GM21619 (cell line): ENCODE data around the gene NKD1.

Source experiments
- ATAC-seq: cut with Tn5 transposase; IDR thresholded peaks from one replicate; pipeline ENCODE4 v1.9.1; 2021; ENCODE audit not compliant: unreplicated experiment

Gene NKD1

DNA sequence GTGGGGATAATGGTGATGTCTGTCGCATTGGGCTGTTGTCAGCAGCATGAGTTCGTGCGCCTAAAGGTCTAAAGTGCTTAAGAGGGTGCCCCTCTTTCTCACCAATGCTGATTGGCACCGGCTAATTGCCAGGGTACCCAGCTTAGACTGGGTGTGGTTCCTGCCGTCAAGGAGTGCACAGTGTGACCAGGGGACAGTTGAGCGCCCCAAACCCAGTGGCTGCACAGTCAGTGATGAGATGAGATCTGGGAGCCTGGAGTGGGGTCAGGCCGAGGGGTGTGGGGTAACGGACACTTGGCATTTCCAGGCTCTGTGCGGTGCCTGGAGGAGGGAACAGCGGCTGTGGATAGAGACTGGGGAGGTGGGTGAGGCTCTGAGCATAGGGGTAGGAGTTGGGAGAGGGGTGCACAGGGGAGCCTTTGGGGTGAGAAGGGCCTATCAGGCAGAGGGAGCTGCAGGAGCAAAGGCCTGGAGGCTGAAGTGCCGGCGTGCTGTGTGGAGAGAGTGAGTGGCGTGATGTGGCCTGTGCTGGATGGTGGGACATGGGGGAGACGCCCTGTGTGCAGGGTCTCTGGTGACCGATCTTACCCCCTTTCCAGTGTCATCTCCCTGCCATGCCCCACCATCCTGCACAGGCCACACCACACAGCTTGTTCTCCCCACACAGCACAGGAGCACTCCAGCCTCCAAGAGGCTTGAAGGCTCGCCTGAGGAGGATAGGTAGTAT is 74.6 kb downstream of the NKD1 start:
- no peak for ATAC-seq

DNA sequence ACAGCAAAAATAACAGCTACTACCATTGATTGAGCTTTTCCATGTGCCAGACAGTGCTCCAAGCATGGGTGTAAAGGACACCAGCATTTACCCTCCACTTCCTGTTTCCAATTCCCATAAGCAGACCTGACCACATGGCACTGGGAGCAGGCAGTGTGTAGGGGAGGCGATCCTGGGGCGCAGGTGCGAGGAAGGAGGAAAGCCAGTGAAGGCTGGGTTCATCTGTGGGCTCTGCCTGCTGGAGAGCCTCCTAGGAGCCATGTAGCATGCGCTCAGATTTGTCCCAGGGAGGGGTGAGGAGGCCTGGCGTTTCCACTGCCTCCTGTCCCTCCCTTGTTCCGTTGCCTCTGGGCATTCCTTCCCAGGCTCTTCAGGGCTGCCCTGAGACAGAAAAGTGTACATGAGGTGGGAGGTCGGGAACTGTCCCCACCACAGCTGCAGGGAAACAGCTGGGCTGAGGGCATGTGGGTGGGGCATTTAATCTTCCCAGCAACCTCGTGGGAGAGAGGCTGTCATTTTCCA is 76.3 kb downstream of the NKD1 start:
- no peak for ATAC-seq

DNA sequence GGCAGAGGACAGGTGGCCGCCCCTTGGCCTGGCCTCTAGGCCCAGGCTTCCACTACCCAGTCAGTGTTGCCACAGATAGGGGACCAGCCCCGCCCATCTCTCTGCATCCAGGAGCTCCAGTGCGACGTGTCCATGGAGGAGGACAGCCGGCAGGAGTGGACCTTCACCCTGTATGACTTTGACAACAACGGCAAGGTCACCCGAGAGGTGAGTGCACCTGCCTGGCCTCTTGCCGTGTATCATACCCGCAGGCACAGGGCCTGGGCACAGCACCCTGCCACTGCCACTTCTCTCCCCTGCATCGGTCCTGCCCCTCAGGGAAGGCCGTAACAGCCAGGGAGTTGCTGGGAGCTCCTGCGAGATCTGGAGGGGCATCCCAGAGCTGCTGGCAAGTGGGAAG is 77.2 kb downstream of the NKD1 start:
- no peak for ATAC-seq

DNA sequence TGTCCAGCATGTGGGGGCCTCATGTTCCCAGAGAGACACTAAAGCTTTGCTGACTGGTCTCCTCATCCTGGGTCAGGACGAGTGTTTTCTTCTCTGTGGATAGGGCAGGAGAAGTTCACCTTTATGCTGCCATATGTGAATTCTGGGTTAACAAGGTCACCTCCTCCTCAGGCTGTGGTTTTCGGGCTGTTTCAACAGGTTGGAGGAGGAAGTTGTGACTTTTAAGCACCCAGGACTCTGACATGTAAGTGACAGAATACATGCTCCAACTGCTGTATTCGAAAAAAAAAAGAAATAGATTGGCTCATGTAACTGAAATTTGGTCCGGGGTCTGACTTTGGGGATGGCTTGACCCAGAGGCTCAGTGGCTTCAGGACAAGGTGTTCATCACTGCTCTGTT is 78.7 kb downstream of the NKD1 start:
- ATAC-seq: no peak

DNA sequence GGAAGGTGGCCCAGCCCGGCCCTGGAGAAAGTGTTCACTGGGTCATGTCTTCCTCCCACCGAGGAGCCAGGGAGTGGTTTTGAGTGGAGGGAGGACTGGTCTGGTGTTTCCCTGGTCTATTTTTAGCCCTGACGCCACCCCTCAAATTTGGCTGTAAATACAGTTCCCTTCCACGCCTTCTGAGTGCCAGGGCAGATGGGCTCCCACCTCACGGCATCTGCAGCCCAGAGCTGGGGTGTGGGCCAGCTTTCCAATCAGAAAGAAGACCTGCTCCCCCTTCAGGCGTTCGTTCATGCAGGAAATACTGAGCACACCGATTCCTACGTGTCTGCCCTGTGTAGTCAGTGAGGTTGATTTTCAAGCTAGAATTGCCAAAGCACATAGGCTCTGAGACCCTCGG is 79.2 kb downstream of the NKD1 start:
- ATAC-seq: no peak

DNA sequence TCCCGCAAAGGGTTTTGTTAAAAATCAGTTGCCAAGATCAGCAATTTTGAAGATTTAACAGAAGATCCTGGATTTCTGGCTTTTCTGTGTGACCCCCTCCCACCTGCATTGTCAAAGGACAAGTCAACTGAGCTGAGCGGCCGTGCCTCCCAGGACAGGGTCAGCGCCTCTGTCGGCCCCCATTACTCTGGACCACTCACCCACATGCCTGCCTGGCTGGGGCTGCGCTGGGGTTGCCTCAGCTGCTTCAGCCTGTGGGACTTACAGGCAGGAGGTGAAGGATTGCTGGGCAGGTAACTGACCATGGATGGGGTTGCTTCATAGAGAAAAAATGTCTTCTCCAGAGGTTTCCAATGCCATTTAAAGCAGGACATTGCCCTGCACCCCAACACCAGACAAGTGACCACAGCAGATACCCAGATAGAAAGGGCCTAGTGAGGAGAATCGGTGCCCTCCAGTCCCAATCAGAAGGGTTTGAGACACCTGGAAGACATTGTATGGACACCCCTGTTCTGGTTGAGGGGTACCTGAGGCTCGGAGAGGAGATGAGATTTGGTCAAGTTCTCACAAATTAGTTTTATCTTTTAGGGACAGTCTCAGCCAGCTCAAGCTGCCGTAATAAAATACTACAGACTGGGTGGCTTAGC is 80.1 kb downstream of the NKD1 start:
- ATAC-seq: no peak

DNA sequence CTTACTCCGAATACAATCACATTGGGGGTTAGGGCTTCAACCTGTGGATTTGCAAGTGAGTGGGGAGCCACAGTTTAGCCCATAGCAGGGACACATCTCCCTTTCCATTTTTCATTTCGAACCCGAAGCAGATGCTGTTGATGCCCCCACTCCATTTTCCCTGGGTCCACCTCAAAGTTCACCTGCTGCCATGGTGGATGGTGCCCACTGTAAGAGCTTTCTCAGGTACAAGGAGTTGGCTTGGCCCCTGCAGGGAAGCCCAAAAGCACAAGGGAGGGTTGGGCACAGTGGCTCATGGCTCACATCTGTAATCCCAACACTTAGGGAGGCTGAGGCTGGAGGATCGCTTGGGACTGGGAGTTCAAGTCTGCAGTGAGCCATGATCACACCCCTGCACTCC is 81.1 kb downstream of the NKD1 start:
- ATAC-seq: no peak

DNA sequence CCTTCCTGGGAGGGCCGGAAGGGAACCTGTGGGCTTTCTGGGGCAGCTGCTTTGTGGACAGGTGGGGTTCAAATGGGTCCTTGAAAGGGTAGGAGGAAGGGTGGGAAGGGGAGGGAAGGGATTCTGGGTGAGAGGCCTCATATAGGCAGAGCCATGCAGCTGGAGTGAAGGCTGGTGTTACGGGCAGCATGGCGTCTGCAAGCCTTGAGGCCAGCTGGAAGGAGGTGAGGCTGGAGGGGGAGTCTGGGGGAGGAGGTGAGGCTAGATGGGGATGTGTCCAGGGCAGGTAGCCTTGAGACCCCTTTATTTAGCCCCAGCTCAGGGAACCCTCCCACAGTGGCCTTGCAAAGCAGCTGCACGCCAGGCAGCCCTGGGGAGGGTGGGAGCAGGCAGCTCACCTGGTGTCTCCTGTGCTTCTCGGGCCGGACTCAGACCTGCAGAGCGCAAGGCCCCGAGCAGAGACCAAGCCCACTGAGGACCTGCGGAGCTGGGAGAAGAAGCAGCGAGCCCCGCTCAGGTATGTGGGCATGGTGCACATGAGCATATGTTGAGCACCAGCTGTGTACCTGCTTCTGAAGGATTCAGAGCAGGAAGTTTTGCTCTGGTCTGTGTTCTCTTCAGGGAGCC is 82.3 kb downstream of the NKD1 start:
- no peak for ATAC-seq

DNA sequence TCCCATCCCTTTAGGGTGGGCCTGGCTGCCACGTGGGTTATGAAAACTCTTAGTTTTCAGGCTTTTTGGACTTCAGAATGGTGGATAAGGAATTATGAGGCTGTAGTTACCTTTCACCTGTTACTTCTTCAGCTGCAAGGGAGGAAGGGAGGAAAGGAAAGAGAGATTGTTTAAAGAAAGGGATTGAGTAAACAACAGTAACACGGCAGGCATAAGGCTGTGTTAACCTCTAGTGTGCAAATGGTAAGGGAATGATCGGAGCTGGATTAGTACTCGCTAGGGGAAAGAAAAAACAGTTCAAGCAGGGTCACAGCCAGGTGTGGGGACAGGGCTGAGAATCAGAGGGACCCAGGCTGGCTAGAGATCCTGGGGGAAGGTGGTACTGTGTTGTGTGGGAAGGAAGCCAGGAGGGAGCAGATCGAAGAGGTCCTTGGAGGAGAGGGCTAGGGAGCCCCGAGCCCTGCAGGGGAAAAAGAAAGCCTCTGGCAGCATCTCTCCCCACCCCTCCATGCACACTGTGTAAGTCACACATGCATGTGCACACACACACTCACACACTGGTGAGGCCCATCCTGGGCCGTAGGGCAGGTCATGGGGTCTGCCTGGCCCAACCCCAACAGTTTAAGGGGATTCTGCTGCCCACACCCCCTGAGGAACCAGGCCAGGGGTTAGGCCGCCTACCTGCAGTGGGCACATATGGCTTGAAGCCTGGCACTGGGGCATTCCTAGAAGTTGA is 83.2 kb downstream of the NKD1 start:
- no peak for ATAC-seq

DNA sequence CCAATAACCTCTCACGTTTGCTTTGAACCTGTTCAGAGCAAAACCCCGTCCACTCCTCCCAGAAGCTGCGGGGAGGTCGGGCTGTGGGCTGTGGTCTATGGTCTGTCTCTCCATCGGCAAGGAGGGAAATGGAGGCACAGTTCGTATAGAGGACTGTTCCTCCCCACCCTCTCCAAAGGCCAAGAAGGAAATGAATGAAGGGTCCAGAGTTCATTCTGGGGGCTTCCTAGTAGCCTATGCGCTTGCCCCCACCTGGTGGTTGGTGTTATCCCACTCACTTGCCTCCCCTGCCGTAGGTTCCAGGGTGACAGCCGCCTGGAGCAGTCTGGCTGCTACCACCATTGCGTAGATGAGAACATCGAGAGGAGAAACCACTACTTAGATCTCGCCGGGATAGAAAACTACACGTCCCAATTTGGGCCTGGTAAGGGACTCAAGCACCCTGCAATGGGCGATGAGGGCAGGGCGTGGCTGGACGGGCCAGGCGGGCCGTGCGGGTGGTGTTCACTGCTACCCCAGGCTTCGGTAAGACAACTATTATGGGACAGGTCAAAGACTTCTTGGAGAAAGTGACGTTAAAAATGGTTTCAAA is 83.9 kb downstream of the NKD1 start:
- ATAC-seq: no peak

DNA sequence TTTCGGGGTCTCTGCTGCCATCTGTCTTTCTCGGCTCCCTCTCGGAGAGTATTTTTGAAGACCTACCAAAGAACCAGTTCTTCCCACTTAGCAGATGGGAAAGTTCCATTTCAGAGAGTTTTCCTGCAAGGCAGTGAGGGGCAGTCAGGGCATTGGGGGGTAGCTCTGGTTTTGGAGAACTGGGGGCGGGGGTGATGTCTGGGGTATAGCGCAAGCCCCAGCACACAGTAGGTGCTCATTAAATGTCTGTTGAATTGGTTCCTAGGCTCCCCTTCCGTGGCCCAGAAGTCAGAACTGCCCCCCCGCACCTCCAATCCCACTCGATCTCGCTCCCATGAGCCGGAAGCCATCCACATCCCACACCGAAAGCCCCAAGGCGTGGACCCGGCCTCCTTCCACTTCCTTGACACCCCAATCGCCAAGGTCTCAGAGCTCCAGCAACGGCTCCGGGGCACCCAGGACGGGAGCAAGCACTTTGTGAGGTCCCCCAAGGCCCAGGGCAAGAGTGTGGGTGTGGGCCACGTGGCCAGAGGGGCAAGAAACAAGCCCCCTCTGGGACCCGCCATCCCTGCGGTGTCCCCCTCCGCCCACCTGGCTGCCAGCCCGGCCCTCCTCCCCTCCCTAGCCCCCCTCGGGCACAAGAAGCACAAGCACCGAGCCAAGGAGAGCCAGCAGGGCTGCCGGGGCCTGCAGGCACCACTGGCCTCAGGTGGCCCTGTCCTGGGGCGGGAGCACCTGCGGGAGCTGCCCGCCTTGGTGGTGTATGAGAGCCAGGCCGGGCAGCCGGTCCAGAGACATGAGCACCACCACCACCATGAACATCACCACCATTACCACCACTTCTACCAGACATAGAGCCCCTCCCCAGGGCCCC is 85.0 kb downstream of the NKD1 start:
- ATAC-seq: no peak

DNA sequence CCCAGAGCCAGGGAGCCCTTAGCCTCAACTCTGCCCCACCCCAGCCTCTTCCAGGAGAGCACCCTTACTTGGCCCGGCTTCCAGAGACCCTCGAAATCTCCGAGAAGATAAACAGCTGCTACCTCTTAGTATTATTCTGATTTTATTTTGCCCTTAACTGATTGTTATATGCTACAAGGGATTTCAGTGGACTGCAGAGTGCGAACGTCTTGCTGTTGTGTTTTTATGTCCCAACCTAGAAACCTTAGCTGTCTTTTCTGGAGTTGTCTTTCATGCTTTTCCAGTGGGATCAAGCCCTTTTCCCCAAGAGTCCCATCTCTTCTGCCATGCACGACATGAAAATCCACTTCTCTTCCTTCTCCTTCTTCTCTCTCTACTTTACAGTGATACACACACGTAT is 85.9 kb downstream of the NKD1 start:
- ATAC-seq: no peak

DNA sequence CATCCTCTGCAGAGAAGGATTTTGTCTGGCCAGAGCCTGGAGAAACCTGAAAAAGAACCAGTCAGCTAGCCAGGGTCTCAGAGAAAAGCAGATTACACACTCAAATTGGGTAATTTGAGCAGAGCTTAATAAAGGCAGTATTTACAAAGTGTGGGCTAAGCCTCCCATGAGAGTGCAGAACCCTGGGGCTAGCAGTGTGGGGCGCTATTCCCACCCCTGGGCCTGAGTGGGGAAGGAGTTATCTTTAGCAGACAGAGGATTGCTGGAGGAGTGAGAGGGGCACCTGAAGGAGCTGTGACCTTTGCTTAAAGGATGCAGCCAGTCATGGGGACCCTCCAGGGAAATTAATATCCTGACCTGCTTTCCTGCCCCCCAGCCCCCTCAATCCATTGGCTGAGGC is 86.8 kb downstream of the NKD1 start:
- ATAC-seq: no peak

DNA sequence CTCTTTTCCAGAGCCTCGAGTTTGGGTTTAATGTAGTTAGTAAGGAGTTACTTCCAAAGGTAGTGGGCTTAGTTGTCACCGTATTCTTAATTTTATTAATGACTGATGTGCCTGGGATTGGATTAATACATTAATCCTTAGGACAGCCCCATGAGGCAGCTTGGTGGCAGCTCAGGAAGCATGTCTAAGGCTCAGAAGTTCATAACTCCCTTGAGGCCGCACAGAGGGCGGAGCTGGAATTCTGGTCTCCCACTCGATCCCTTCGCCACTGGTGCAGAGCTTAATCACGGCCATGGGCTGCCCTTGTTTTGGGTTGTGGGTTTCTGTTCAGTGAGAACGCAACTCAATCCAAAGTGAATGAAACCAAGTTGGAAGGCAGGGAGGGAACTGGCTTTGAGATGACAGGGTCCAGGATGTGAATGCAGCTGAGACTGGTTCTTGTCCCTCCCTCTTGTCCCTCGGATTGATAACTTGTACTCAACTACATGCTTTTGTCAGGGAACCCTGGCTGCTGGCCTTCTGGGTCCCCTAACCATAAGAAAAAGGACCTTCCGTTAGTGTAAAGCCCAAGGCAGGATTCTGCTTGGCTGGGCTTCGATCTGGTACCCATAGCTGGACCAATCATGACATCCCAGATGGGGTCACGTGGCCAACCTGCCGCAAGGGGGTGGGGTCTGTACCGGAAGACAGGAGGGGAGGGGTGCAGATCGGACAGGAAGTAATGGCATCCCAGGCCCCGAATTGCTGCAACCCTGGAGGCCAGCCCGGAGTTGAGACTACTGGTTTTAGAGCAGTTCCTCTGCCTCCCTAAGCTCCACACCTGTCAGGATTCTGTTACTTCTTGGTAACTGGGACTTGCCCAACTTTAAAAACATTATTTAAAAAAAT is 87.6 kb downstream of the NKD1 start:
- ATAC-seq: no peak

DNA sequence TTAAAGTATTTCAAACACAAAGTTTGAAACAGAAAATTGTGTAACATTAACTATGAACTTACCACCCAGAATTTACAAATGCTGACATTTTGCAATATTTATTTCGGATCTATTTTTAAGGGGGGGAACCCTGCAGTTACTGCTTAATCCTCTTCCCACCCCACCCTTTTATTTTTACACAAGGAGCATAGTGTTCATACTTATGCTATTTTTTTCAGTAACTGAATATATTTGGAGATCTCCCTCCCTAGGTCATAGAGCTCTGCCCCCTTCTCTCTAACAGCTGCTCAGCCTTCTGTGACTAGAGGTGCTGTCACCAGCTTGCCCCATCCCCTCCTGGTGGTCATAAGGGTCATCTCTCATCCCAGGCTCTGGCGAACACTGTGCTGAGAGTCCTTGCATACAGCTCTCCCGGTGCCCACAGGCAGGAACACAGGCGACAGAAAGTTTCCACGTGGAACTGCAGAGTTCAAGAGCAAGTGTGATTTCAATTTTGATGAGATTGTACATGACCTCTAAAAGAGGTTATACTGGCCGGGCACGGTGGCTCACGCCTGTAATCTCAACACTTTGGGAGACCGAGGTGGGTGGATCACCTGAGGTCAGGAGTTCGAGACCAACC is 88.7 kb downstream of the NKD1 start:
- no peak for ATAC-seq

DNA sequence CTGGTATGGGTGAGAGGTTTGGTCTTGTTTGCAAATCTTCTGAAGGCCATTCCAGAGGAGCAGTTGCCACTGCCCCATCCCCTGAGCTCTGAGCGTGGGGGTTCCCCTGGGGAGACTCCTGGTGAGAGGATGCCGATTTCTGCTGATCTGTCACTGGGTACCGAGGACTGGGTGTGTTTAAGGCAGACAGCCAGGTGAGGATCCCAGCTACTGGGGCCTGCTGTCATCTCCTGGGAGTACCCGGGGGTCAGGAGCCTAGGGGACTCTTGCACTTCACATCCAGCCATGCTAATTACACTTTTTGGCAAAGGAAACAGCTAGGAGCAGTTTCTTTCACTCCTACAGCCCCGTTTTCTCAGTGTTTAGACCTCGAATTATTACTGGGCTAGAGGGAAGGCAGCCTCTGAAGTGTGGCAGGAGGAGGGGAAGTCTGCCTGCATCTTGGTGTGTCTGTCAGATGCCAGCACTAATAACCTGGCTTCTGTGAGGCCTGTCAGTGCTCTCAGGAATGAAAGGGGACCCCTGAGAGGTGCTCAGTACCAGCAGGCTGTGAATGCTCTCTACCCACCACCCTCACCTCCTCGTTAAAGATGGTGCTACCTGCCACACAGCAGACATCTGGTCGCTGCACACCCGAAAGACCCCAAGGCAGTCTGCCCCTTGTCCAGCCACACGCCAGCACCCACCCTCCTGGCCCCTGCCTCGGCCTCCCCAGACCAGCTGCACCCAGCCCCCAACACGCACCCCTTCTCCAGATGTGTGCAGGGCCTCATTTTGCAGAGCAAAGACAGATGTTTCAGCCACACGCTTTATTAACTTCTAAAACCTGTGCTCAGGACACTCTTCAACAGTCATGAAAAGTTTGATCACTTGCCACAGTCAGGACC is 89.8 kb downstream of the NKD1 start:
- no peak for ATAC-seq

DNA sequence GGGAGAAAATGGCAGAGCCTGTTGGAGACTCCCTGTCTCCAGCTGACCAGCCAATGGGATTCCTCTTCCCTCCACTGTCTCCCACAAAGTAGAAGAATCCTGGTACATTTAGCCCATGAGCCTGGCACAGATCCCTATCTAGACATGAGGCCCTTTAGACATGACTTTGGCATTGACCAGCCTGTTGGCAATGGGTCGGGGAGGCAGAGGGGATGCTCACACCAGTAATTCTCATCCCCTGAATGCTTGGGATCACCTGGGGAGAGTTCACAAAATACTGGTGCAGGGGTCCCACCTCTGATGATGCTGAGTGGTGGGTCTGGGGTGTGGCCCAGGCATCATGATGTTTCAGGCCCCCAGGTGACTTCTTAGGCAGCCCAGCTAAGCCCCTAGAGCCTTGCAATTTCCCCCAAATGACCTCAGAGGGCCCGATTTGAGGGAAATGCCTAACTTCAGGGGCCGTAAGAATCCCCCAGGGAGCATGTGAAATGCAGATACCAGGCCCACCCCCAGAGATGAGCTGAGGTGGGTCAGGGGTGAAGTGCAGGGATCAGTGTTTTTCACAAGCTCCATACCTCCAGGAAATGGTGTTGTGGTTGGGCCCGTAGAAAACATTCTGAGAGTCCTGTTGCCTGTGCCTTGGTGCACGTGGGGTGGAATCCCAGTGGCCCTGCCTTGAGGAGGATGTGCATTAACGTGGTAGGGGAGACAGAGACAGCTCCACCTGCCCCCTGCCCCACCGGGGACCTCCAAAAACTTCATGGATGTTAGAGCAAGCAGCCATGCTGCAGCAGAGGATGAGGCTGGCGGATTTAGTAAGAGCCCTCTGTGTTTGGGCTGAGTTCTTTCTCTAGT is 90.8 kb downstream of the NKD1 start:
- ATAC-seq: no peak
